Aorta (tissue), 5 donors: ENCODE data around the gene RHBDD3. TPM values are rescaled to one million over a fixed set of nuclear protein-coding genes. Genes with fewer than 3 reads are reported as not detected.
A peak's percentile ranks its signal among the peaks of the same experiment; 100 is the strongest.

ENCODE experiments used
- ATAC-seq: fragments of 200-7000 bp; cut with Tn5 transposase; one replicate; pipeline ENCODE4 v1.9.1; 2022; ENCODE audit warnings: moderate library complexity; ENCODE audit not compliant: low FRiP score
- DNase-seq, 2 donors: peaks; one replicate each; pipeline ENCODE4 v3.0.0-alpha.2; 2020
- H3K27ac ChIP-seq, 2 donors: one replicate each; pipeline ENCODE4 v1.5.1; 2013; ENCODE audit warnings: low read length in 2 of 2, mild to moderate bottlenecking in 2 of 2, moderate library complexity in 2 of 2, control low read depth in 1 of 2, inconsistent platforms in 1 of 2, low read depth in 1 of 2
- H3K27me3 ChIP-seq, 2 donors: one replicate each; pipeline ENCODE4 v1.6.1; 2013; ENCODE audit warnings: control low read depth in 1 of 2, low read length in 1 of 2, mild to moderate bottlenecking in 1 of 2, moderate library complexity in 1 of 2; ENCODE audit not compliant: insufficient read depth in 2 of 2, control insufficient read depth in 1 of 2
- H3K36me3 ChIP-seq, 2 donors: one replicate each; pipeline ENCODE4 v1.6.1; 2013; ENCODE audit warnings: control low read depth in 1 of 2, low read length in 1 of 2, mild to moderate bottlenecking in 1 of 2; ENCODE audit not compliant: insufficient read depth in 2 of 2, control insufficient read depth in 1 of 2
- H3K4me1 ChIP-seq, 2 donors: one replicate each; pipeline ENCODE4 v1.6.1; 2013; ENCODE audit warnings: low read length in 2 of 2, control low read depth in 1 of 2, mild to moderate bottlenecking in 1 of 2, moderate library complexity in 1 of 2; ENCODE audit not compliant: insufficient read depth in 2 of 2, control insufficient read depth in 1 of 2
- H3K4me3 ChIP-seq, 2 donors: one replicate each; pipeline ENCODE4 v1.5.1; 2013; ENCODE audit warnings: low read length in 2 of 2, control low read depth in 1 of 2, mild to moderate bottlenecking in 1 of 2
- H3K9me3 ChIP-seq: one replicate; pipeline ENCODE4 v1.6.1; 2013; ENCODE audit warnings: mild to moderate bottlenecking, low read length; ENCODE audit not compliant: control insufficient read depth
- WGBS, 2 donors: extraction: QIAGEN DNeasy Blood & Tissue Kit; methylation state at CpG; one replicate each; pipeline ENCODE4 v1.1.7; 2013; 5-methylcytosine and 5-hydroxymethylcytosine counted together
- intact Hi-C, 2 donors: fragments of 100-400 bp; cut with DNase I; formaldehyde crosslinking; loops; one replicate each; pipeline versions ENCODE4 v1.14.2 to v1.15.0; 2022
- polyA plus RNA-seq, 2 donors: library from polyadenylated mRNA; stranded (reverse); fragments of 200-250 nt; gene quantifications; one replicate each; pipeline ENCODE4 v1.2.3, GENCODE V29; 2013
- total RNA-seq, 2 donors: library from RNA; stranded (reverse); fragmentation: NEBNext Ultra II Directional; extraction: Animal tissue kit (Norgen Biotek cat#: 25700); gene quantifications; one replicate each; pipeline ENCODE4 v1.2.1, GENCODE V29; 2021
- donor health status: healthy with polysubstance abuse.
- donor health status: Bipolar disorder and iron deficiency.
- donor health status: DM: no; HTN: no; CAD: no.
- donor health status: DM: no; HTN: no; CAD: no.
- donor health status: DM: yes; HTN: yes; CAD: no.

The RHBDD3 gene
- total and polyA plus RNA-seq, 4 donors: 5.5 to 19.4 (median 13.2) TPM

DNA sequence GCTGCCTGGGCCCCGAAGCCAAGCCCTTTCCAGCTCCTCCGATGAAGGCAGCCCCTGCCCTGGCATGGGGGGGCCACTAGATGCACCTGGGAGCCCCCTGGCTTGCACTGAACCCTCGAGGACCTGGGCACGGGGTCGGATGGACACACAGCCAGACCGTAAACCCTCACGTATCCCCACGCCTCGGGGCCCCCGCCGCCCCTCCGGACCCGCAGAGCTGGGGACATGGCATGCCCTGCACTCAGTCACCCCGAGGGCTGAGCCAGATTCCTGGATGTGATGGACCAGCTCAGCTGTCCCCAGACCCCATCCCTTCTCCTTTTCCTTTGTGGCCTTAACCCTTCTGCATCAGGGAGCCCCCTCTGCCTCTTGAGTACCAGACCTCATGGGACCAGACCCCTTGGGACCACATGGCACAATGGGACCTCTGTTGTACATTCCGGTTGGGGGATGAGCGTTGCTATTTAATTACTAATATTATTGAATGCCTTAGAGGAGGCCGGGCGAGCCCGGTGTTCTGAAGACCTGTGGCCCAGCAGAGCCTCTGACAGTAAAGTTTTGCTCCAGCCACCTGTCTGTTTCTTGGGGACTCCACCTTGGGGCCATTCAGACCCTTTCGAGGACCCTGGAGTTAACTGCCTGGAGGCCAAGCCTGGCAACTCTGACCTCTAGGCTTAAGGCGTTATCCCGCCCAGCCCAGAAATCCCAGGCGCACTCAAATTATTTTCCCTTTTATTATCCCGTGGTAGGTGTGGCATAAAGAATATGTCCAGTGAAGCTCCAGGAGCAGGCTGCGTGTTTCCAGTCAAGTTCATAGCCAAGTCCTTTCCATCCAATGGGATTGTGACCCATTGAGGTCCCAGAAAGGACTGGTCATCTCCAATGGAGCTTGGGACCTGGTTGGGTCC lies 44.7 kb upstream of the RHBDD3 start:
- ATAC-seq (no peak), DNase-seq (peak; percentile 54 to 80)
- Histone ChIP-seq H3K4me3 (no peak overlapping the region), H3K27ac (no peak overlapping the region), H3K36me3 (no peaks in the 10 kb centered on the region), H3K27me3 (no peaks in the 10 kb centered on the region), H3K9me3 (no peaks in the 10 kb centered on the region), H3K4me1 (no peaks in the 10 kb centered on the region)
- WGBS, 2 donors: 90 to 94% methylated on average over 17 to 25 of the region's 25 CpGs
- intact Hi-C loops: loop anchor here in 1 of 2 donors (2.0 to 5.0 kb wide), 2 partner anchors 30 to 75 kb away; partner anchors contain the start of gene AP1B1

GRCh38 chr22:29311464-29312217 lies 43.9 kb upstream of the RHBDD3 start:
- WGBS, 2 donors: 33 to 41% methylated on average over 50 of the region's 50 CpGs
- no peaks in the 10 kb centered on the region for H3K9me3 ChIP-seq
- no peaks in the 10 kb centered on the region for H3K36me3 ChIP-seq
- ATAC-seq: peak; percentile 0
- DNase-seq: peak; percentile 64 to 86
- H3K4me3 ChIP-seq: no peak overlapping the region
- no peaks in the 10 kb centered on the region for H3K4me1 ChIP-seq
- H3K27me3 ChIP-seq: no peaks in the 10 kb centered on the region
- H3K27ac ChIP-seq: no peak overlapping the region
- intact Hi-C loops: loop anchor here in 1 of 2 donors (2.0 to 5.0 kb wide), 2 partner anchors 31 to 76 kb away; partner anchors contain the start of gene AP1B1

- Histone ChIP-seq H3K4me1 (no peaks in the 10 kb centered on the region), H3K36me3 (no peaks in the 10 kb centered on the region), H3K4me3 (no peak overlapping the region), H3K27ac (peak overlapping the region in 1 of 2 donors; percentile 72), H3K27me3 (no peaks in the 10 kb centered on the region), H3K9me3 (no peaks in the 10 kb centered on the region)
- ATAC-seq (peak; percentile 91), DNase-seq (peak; percentile 98)
- intact Hi-C loops: loop anchor here in 1 of 2 donors (5.0 kb wide), 1 partner anchor 76 kb away; the partner anchor contains the start of gene AP1B1
- WGBS, 2 donors: 6 to 7% methylated on average over 16 to 18 of the region's 18 CpGs
Observed at GRCh38 chr22:29310863-29311339, 43.1 kb upstream of the RHBDD3 start.

DNA sequence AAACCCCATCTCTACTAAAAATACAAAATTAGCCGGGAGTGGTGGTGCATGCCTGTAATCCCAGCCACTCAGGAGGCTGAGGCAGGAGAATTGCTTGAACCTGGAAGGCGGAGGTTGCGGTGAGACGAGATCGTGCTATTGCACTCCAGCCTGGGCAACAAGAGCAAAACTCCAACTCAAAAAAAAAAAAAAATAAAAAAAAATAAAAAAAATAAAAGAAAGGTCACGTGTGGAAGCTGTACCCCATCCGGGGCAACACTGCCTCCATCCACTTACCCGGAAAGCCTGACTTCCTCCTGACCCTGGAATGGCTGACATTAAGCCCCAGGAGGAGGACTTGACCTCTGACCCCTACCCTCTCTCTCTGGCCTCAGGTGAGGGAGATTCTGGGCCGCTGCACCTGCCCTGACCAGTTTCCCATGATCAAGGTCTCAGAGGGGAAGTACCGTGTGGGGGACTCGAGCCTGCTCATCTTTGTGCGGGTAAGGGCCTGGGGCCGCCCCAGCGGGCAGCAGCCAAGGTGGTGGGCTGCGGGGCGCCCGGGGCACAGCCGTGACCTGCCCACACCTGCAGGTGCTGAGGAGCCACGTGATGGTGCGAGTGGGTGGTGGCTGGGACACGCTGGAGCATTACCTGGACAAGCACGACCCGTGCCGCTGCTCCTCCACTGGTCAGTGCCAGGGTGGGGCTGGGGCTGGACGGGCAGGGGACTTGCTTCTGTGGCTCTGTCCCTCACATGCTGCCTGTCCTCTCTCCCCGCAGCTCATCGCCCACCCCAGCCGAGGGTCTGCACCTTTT lies 42.5 kb upstream of the RHBDD3 start:
- peak in 1 of 2 donors; percentile 35 for DNase-seq
- Histone ChIP-seq H3K27ac (peak overlapping the region in 1 of 2 donors; percentile 72), H3K4me1 (no peaks in the 10 kb centered on the region), H3K4me3 (no peak overlapping the region), H3K9me3 (no peaks in the 10 kb centered on the region), H3K36me3 (no peaks in the 10 kb centered on the region), H3K27me3 (no peaks in the 10 kb centered on the region)
- 48 to 57% methylated on average over 27 to 28 of the region's 28 CpGs for WGBS, 2 donors
- peak; percentile 2 for ATAC-seq
- intact Hi-C loops: loop anchor here in 1 of 2 donors (5.0 kb wide), 1 partner anchor 77 kb away; the partner anchor contains the start of gene AP1B1

- Histone ChIP-seq H3K4me3 (no peak overlapping the region), H3K27ac (peak overlapping the region; percentile 16 to 69), H3K9me3 (no peaks in the 10 kb centered on the region), H3K27me3 (no peaks in the 10 kb centered on the region), H3K36me3 (no peaks in the 10 kb centered on the region), H3K4me1 (no peaks in the 10 kb centered on the region)
- ATAC-seq: no peak
- peak; percentile 62 to 83 for DNase-seq
- intact Hi-C loops: loop anchor here (5.0 kb wide), 3 partner anchors 42 to 78 kb away; partner anchors contain the start of genes AP1B1 (in 1 of the 2), EWSR1 (in 1 of the 2) and RHBDD3 (in 1 of the 2)
- WGBS, 2 donors: 47 to 48% methylated on average over 21 of the region's 21 CpGs
Observed at GRCh38 chr22:29309332-29310064, 41.7 kb upstream of the RHBDD3 start.

- intact Hi-C loops: loop anchor here (5.0 kb wide), 2 partner anchors 42 to 48 kb away; partner anchors contain the start of genes EWSR1 (in 1 of the 2) and RHBDD3 (in 1 of the 2)
- H3K36me3 ChIP-seq: no peaks in the 10 kb centered on the region
- H3K9me3 ChIP-seq: no peaks in the 10 kb centered on the region
- ATAC-seq (no peak), DNase-seq (peak in 1 of 2 donors; percentile 58)
- 31 to 39% methylated on average over 13 of the region's 13 CpGs for WGBS, 2 donors
- H3K27ac ChIP-seq: peak overlapping the region in 1 of 2 donors; percentile 62
- H3K4me3 ChIP-seq: no peak overlapping the region
- H3K27me3 ChIP-seq: no peaks in the 10 kb centered on the region
- no peaks in the 10 kb centered on the region for H3K4me1 ChIP-seq
Observed at GRCh38 chr22:29308791-29309262, 41.0 kb upstream of the RHBDD3 start.

GRCh38 chr22:29308148-29308790 lies 40.5 kb upstream of the RHBDD3 start:
- Histone ChIP-seq H3K27ac (peak overlapping the region in 1 of 2 donors; percentile 62), H3K36me3 (no peaks in the 10 kb centered on the region), H3K27me3 (no peaks in the 10 kb centered on the region), H3K4me3 (no peak overlapping the region), H3K9me3 (no peaks in the 10 kb centered on the region), H3K4me1 (no peaks in the 10 kb centered on the region)
- intact Hi-C loops: loop anchor here (5.0 kb wide), 2 partner anchors 41 to 49 kb away; partner anchors contain the start of genes EWSR1 (in 1 of the 2) and RHBDD3 (in 1 of the 2)
- DNase-seq: peak; percentile 56 to 77
- WGBS, 2 donors: 53 to 64% methylated on average over 50 of the region's 50 CpGs
- ATAC-seq: no peak
